ENCODE measurements around the gene AJAP1.

Gene AJAP1

GRCh38 chr1:4708840-4709507, 54.6 kb downstream of the AJAP1 start:
- no peak for FAIRE-seq

- no peak for FAIRE-seq
Observed at GRCh38 chr1:4709641-4710040, 55.2 kb downstream of the AJAP1 start.

GRCh38 chr1:4710592-4711415, 56.4 kb downstream of the AJAP1 start:
- no peak for FAIRE-seq

- FAIRE-seq: no peak
Observed at GRCh38 chr1:4711416-4712275, 57.2 kb downstream of the AJAP1 start.

GRCh38 chr1:4713669-4714068, 59.3 kb downstream of the AJAP1 start:
- no peak for FAIRE-seq

GRCh38 chr1:4716406-4716805, 62.0 kb downstream of the AJAP1 start:
- no peak for FAIRE-seq

GRCh38 chr1:4718071-4718470, 63.7 kb downstream of the AJAP1 start:
- no peak for FAIRE-seq

GRCh38 chr1:4723106-4723505, 68.7 kb downstream of the AJAP1 start:
- FAIRE-seq: no peak

GRCh38 chr1:4724001-4724400, 69.6 kb downstream of the AJAP1 start:
- no peak for FAIRE-seq

- no peak for FAIRE-seq
Observed at GRCh38 chr1:4724695-4725250, 70.4 kb downstream of the AJAP1 start.

- no peak for FAIRE-seq
Observed at GRCh38 chr1:4725416-4725815, 71.0 kb downstream of the AJAP1 start.

GRCh38 chr1:4726620-4727341, 72.4 kb downstream of the AJAP1 start:
- FAIRE-seq: no peak

GRCh38 chr1:4728319-4729089, 74.1 kb downstream of the AJAP1 start:
- no peak for FAIRE-seq

GRCh38 chr1:4729090-4729471, 74.7 kb downstream of the AJAP1 start:
- no peak for FAIRE-seq

- FAIRE-seq: no peak
Observed at GRCh38 chr1:4730078-4730477, 75.7 kb downstream of the AJAP1 start.

- no peak for FAIRE-seq
Observed at GRCh38 chr1:4733446-4734177, 79.2 kb downstream of the AJAP1 start.

- FAIRE-seq: no peak
Observed at GRCh38 chr1:4734219-4734618, 79.8 kb downstream of the AJAP1 start.

GRCh38 chr1:4734791-4735190, 80.4 kb downstream of the AJAP1 start:
- no peak for FAIRE-seq

- FAIRE-seq: no peak
Observed at GRCh38 chr1:4736254-4736653, 81.8 kb downstream of the AJAP1 start.

GRCh38 chr1:4741876-4742423, 87.5 kb downstream of the AJAP1 start:
- no peak for FAIRE-seq

All from A204.1 (cell line).